VCaP (cell line): Measurements from ENCODE around the gene ME1.
"Not testable (repeated sequence)": the region's sequence is repeated elsewhere in the genome, so short reads cannot be mapped to it uniquely, and the experiment has no call there.

Experiments used
- H3K27ac ChIP-seq: fragments of 450-650 bp; 2 replicates; pipeline ENCODE4 v1.5.1; 2017
- CTCF ChIP-seq: fragments of 450-650 bp; conservative IDR thresholded peaks from 2 replicates; pipeline ENCODE4 v1.5.1; 2017; ENCODE audit warnings: mild to moderate bottlenecking, moderate library complexity

The ME1 gene

DNA sequence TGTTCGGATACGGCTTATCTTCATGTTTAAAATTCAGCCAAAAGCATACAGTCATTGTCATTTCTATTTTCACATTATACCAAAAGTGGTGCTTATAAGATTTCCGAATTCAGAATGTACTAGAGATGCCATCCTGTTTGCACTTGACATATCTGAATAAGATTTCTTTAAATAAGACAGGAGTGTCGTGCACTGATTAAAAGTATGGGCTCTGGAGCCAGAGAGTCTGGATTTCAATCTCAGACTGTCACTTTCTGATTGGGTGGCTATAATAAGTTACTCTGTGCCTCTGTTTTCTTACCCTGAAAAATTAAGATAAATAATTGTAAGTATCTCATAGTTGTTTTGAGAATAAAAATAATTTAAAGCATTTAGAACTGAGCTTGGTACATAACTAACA, 144.9 kb downstream of the ME1 start:
- TF ChIP-seq CTCF, result no peak
- no peak overlapping the region for H3K27ac ChIP-seq

DNA sequence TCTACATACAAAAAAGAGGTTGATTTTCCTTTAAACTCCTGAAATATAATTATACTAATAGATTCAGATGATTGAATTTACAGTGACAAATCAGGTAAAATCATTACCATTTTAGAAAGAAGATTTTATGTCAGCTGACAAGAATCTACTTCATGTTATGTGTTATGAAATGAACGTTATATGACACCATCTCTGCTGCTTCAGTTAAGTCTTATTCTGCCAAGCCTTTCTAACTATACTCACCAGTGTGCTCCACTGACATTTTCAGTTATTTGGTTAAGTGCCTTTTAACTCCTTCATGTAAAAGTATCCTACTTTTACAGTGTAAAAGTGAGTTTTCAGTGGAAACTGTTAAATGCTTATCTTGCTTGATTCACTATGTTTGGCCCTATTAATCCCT, 157.3 kb downstream of the ME1 start:
- no peak for TF ChIP-seq CTCF

GRCh38 chr6:83270971-83271719, 159.7 kb downstream of the ME1 start:
- TF ChIP-seq CTCF, result no peak
- no peak overlapping the region for H3K27ac ChIP-seq

More for the DNA sequence above, 157.3 kb downstream of the ME1 start:
- H3K27ac ChIP-seq, result no peak overlapping the region

- H3K27ac ChIP-seq, result no peak overlapping the region
- TF ChIP-seq CTCF, result no peak
Observed at GRCh38 chr6:83265384-83265783, 165.5 kb downstream of the ME1 start.

- H3K27ac ChIP-seq, result no peak overlapping the region
- no peak for TF ChIP-seq CTCF
Observed at GRCh38 chr6:83260577-83260976, 170.3 kb downstream of the ME1 start.

DNA sequence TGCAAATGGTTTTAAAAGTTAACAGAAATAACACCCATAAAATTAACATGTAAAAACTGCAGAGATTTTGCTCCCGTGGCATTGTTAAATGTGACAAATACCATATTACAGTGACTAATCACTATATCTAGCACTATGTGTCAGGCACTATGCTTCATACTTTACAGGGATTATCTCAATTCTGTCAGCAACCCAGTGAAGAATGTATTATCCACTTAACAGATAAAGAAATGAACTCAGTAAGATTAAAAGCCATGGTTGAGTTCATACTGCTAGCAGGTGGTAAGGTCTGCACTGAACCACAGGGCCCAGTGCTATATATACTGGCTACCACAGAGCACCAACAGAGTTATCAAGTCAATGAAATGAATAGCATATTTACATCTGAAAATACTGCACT, 172.3 kb downstream of the ME1 start:
- H3K27ac ChIP-seq, result no peak overlapping the region

DNA sequence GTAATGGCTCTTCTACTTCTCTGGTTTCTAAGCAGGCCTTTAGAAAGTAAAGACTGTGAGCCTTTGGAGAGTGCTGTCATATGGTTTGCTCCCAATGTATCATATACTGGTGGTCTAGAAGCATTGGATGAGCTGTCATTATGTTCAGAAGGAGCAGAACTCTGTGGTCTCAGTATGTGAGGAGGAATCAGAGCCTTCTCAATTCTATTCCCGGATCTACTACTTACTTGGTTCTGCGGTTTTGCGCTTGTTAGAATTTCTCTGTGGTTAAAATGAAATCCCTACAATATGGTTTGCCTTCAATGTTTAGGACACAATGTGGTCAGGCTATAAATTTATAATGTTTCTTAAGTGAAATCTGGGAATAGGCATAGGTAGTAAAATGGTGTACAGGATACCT, 173.1 kb downstream of the ME1 start:
- TF ChIP-seq CTCF, result no peak
- no peak overlapping the region for H3K27ac ChIP-seq

More for the DNA sequence above, 172.3 kb downstream of the ME1 start:
- TF ChIP-seq CTCF, result no peak

DNA sequence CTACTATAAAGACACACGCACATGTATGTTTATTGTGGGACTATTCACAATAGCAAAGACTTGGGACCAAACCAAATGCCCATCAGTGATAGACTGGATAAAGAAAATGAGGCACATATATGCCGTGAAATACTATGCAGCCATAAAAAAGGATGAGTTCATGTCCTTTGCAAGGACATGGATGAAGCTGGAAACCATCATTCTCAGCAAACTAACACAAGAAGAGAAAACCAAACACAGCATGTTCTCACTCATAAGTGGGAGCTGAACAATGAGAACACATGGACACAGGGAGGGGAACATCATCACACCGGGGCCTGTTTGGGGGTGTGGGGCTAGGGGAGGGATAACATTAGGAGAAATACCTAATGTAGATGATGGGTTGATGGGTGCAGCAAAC, 174.1 kb downstream of the ME1 start:
- H3K27ac ChIP-seq, result not testable (repeated sequence)
